Muscle layer of colon (tissue), 2 donors: ENCODE data around the gene FOLR3.
"Not testable (repeated sequence)": the region's sequence is repeated elsewhere in the genome, so short reads cannot be mapped to it uniquely, and the experiment has no call there.

Source experiments
- H3K27ac ChIP-seq: one replicate; pipeline ENCODE4 v1.7.0; 2013; ENCODE audit warnings: low read depth, mild to moderate bottlenecking, low read length, moderate library complexity
- H3K27me3 ChIP-seq, 2 donors: one replicate each; pipeline ENCODE4 v1.7.0; 2013; ENCODE audit warnings: low read length in 2 of 2, mild to moderate bottlenecking in 2 of 2; ENCODE audit not compliant: insufficient read depth in 2 of 2, control insufficient read depth in 1 of 2
- H3K36me3 ChIP-seq: one replicate; pipeline ENCODE4 v1.7.0; 2013; ENCODE audit warnings: mild to moderate bottlenecking, low read length; ENCODE audit not compliant: insufficient read depth
- H3K4me1 ChIP-seq: one replicate; pipeline ENCODE4 v1.7.0; 2013; ENCODE audit warnings: mild to moderate bottlenecking, low read length; ENCODE audit not compliant: insufficient read depth
- H3K4me3 ChIP-seq, 2 donors: one replicate each; pipeline ENCODE4 v1.7.0; 2013; ENCODE audit warnings: low read length in 2 of 2, low read depth in 1 of 2, mild to moderate bottlenecking in 1 of 2, moderate library complexity in 1 of 2
- H3K9ac ChIP-seq: one replicate; pipeline ENCODE4 v1.7.0; 2013; ENCODE audit warnings: low read length
- H3K9me3 ChIP-seq: one replicate; pipeline ENCODE4 v1.7.0; 2013; ENCODE audit warnings: mild to moderate bottlenecking, low read length
- donor health status: abdominal sarcoma.
- donor health status: Adenocarcinoma of cecum.

The FOLR3 gene

DNA sequence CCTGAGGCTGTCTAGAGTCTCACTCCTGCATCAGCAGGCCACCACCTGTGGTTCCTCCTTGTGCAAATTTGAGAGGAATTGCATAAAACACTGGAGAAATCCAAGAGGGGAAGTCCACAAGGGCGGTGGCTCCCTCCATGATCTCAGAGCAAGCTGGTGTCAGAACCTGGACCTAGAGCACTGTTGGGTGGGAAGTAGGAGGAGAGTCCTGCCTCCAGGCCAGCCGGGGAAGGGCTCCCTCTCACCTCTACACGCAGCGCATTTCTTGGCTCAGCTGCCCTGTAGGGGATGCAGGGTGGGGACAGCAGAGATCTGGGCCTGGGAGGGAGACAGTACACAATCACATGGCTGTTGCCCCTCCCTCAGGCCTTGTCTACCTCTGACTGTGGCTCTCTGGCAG lies 36.5 kb downstream of the FOLR3 start:
- not testable (repeated sequence) for H3K9me3 ChIP-seq, H3K9ac ChIP-seq, H3K36me3 ChIP-seq, H3K27ac ChIP-seq, H3K4me1 ChIP-seq, H3K4me3 ChIP-seq, H3K27me3 ChIP-seq

GRCh38 chr11:72173291-72173690 lies 37.8 kb downstream of the FOLR3 start:
- H3K27ac ChIP-seq = no peak overlapping the region
- H3K4me3 ChIP-seq = no peak overlapping the region
- H3K4me1 ChIP-seq = no peaks in the 10 kb centered on the region
- H3K9ac ChIP-seq = no peak overlapping the region
- no peaks in the 10 kb centered on the region for H3K36me3 ChIP-seq
- H3K27me3 ChIP-seq = no peaks in the 10 kb centered on the region
- H3K9me3 ChIP-seq = no peaks in the 10 kb centered on the region

GRCh38 chr11:72174302-72175070 lies 39.0 kb downstream of the FOLR3 start:
- H3K9ac ChIP-seq = no peak overlapping the region
- no peaks in the 10 kb centered on the region for H3K36me3 ChIP-seq
- H3K4me1 ChIP-seq = no peaks in the 10 kb centered on the region
- no peak overlapping the region for H3K4me3 ChIP-seq
- no peak overlapping the region for H3K27ac ChIP-seq
- no peaks in the 10 kb centered on the region for H3K9me3 ChIP-seq
- no peaks in the 10 kb centered on the region for H3K27me3 ChIP-seq

GRCh38 chr11:72177656-72178055 lies 42.1 kb downstream of the FOLR3 start:
- no peak overlapping the region for H3K27ac ChIP-seq
- no peaks in the 10 kb centered on the region for H3K36me3 ChIP-seq
- no peak overlapping the region for H3K4me3 ChIP-seq
- H3K9ac ChIP-seq = no peak overlapping the region
- no peaks in the 10 kb centered on the region for H3K9me3 ChIP-seq
- no peaks in the 10 kb centered on the region for H3K27me3 ChIP-seq
- H3K4me1 ChIP-seq = no peaks in the 10 kb centered on the region

GRCh38 chr11:72179049-72179803 lies 43.7 kb downstream of the FOLR3 start:
- Histone ChIP-seq H3K9ac (no peak overlapping the region), H3K36me3 (no peaks in the 10 kb centered on the region), H3K27me3 (no peaks in the 10 kb centered on the region), H3K4me3 (no peak overlapping the region), H3K4me1 (no peaks in the 10 kb centered on the region), H3K27ac (no peak overlapping the region), H3K9me3 (no peaks in the 10 kb centered on the region)

- Histone ChIP-seq H3K27me3 (no peaks in the 10 kb centered on the region), H3K4me1 (no peaks in the 10 kb centered on the region), H3K4me3 (no peak overlapping the region), H3K9ac (no peak overlapping the region), H3K9me3 (no peaks in the 10 kb centered on the region), H3K36me3 (no peaks in the 10 kb centered on the region), H3K27ac (no peak overlapping the region)
Measured at GRCh38 chr11:72179804-72180396, 44.4 kb downstream of the FOLR3 start.

- H3K27ac ChIP-seq, H3K36me3 ChIP-seq, H3K9ac ChIP-seq, H3K27me3 ChIP-seq, H3K9me3 ChIP-seq, H3K4me3 ChIP-seq, H3K4me1 ChIP-seq: not testable (repeated sequence)
Measured at GRCh38 chr11:72180892-72181552, 45.5 kb downstream of the FOLR3 start.

GRCh38 chr11:72181553-72181958 lies 46.0 kb downstream of the FOLR3 start:
- H3K9me3 ChIP-seq, H3K4me3 ChIP-seq, H3K9ac ChIP-seq, H3K27me3 ChIP-seq, H3K4me1 ChIP-seq, H3K36me3 ChIP-seq, H3K27ac ChIP-seq: not testable (repeated sequence)

GRCh38 chr11:72188267-72188666 lies 52.7 kb downstream of the FOLR3 start:
- Histone ChIP-seq H3K9ac (no peak overlapping the region), H3K4me1 (peaks cover 4% of the 10 kb centered on the region), H3K36me3 (no peaks in the 10 kb centered on the region), H3K27ac (no peak overlapping the region), H3K4me3 (no peak overlapping the region), H3K27me3 (no peaks in the 10 kb centered on the region), H3K9me3 (no peaks in the 10 kb centered on the region)
